Posterior vena cava (tissue), 2 donors: ENCODE measurements around the gene IDH3G. TPM values are rescaled to one million over a fixed set of nuclear protein-coding genes. Genes with fewer than 3 reads are reported as not detected.

ENCODE experiments used
- DNase-seq: peaks from one replicate; pipeline ENCODE4 v3.0.0-alpha.2; 2020; ENCODE audit warnings: low spot score
- intact Hi-C, 2 donors: fragments of 100-400 bp; cut with DNase I; formaldehyde crosslinking; loops; one replicate each; pipeline versions ENCODE4 v1.14.1 to v1.14.2; 2022 to 2023
- total RNA-seq, 2 donors: library from RNA; stranded (reverse); fragmentation: NEBNext Ultra II Directional; extraction: Animal tissue kit (Norgen Biotek cat#: 25700); gene quantifications; one replicate each; pipeline ENCODE4 v1.2.1, GENCODE V29; 2021
- donor health status: DM: yes; HTN: yes; CAD: no.
- donor health status: DM: yes; HTN: yes; CAD: no.

Gene IDH3G
- total RNA-seq, 2 donors from 2014 or later, result 43.9 to 44.1 TPM

DNA sequence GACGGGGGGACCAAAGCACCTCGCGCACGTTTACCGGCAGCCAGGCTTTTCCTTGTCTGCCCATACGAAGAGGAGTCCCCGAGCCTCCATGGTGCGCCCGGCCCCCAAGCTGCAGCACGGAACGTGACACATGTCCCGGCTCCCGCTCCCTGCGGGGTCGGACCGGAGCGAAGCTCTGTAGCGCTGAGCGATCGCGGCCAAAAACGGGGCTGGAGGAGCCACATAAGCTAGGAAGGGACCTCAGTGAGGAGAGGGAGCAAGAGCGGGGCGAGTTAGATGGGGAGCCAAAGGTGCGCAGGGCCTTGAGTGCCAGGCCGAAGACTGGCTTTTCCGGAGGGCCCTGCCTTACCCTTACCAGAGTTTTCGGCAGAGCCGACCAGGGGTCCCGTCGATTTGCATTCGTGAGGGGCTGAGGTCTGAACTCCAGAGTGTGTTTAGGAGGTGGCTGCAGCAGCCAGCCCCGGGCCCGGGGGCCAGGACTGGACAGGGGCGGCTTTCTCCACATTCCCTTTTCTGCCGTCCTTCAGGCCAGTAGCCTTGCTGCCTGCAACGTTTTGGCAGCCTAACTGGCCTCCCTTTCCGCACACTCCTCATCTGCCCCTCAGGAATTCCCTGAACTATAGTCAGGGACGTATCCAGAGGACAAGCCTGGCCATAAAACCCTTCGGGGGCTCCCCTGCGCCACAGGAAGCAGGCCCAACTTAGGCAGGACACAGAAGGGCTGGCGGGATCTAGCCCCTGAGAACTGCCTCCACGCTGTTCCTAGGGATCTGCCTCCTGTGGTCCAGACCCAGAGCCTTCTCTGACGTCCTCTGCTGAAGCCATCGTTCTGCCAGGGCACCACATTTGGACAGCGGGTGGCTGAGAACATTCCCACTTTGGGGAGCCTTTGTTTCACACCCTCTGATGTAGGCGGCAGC is 982 bp upstream of the IDH3G start:
- intact Hi-C loops, result loop anchor here in 1 of 2 donors (10.0 kb wide), 1 partner anchor 130 kb away; the partner anchor contains the start of gene ARHGAP4
- DNase-seq, result no peak

DNA sequence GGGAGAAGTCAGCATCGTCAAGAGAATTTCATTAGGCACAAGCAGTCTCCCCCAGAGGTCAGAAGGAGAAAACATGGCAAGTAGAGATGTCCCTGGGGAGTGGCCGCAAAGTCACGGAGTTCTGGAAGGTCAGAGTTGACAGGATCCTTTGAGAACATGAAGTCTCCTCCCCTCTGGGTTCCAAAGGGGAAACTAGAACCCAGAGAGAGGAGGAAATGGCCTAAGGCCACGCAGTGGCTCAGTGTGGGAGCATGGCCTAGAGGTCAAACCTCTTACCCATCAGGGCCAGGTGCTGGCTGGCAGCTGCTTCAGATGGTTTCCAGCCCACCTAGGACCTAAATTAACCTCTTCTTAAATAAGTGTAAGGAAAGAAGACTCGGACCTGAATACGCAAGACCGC is 884 bp downstream of the IDH3G start:
- intact Hi-C loops, result loop anchor here in 1 of 2 donors (10.0 kb wide), 1 partner anchor 132 kb away; the partner anchor contains the start of gene ARHGAP4
- no peak for DNase-seq

DNA sequence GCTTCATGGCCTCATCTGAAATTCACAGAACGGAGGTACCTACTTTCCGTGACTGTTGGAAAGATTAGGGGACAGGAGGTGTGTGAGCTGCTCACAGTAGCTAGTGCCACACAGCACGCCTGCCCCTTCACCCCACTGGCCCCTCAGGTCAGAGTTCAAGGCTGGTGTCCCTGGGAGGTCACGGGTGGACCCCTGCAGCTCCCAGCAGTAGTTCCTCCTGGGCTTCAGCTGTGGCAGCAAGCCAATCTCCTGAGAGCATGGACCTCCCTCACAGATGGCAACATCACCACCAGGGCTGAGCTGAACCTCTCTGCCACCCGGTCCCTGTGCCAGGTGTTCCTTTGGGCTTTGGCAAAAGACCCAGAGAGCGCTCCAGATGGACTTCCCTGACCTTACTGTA is 1.8 kb downstream of the IDH3G start:
- no peak for DNase-seq
- intact Hi-C loops, result loop anchor here in 1 of 2 donors (10.0 kb wide), 1 partner anchor 132 kb away; the partner anchor contains the start of gene ARHGAP4

GRCh38 chrX:153791104-153791852 is 2.9 kb downstream of the IDH3G start:
- intact Hi-C loops, result loop anchor here in 1 of 2 donors (10.0 kb wide), 1 partner anchor 134 kb away; the partner anchor contains the start of gene ARHGAP4
- DNase-seq, result no peak

GRCh38 chrX:153789654-153790053 is 4.5 kb downstream of the IDH3G start:
- DNase-seq, result no peak
- intact Hi-C loops, result loop anchor here in 1 of 2 donors (10.0 kb wide), 1 partner anchor 135 kb away; the partner anchor contains the start of gene ARHGAP4

- DNase-seq, result no peak
Observed at GRCh38 chrX:153786669-153787068, 7.5 kb downstream of the IDH3G start.

DNA sequence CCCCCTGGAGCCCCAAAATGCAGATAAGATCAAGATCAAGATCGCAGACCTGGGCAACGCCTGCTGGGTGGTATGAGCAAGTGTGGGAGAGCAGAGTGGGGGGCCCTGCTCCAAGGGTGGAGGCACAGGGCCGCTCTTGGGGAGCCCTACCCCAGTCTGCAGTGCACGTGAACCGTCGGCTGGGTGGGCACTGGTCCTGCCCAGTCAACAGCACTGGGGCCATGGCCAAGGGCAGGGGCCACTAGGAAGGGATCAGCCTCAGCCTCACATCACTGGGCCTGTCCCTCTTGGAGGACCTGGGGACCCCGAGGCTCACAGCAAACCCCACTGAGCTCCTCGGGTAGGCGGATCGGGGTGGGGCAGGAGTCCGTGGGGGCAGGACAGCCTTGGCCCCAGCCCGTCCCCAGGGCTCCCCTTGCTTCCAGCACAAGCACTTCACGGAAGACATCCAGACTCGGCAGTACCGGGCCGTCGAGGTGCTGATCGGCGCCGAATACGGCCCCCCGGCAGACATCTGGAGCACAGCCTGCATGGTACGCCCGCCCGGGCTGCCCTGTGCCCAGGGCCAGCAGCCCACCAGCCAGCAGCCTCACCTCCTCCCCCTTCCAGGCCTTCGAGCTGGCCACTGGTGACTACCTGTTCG is 9.7 kb downstream of the IDH3G start:
- intact Hi-C loops, result no loop called here
- DNase-seq, result no peak

More at GRCh38 chrX:153786669-153787068, 7.5 kb downstream of the IDH3G start:
- intact Hi-C loops, result no loop called here

- intact Hi-C loops, result no loop called here
- DNase-seq, result no peak
Observed at GRCh38 chrX:153783378-153784013, 10.7 kb downstream of the IDH3G start.

- DNase-seq, result no peak
- intact Hi-C loops, result no loop called here
Observed at GRCh38 chrX:153782871-153783270, 11.3 kb downstream of the IDH3G start.

DNA sequence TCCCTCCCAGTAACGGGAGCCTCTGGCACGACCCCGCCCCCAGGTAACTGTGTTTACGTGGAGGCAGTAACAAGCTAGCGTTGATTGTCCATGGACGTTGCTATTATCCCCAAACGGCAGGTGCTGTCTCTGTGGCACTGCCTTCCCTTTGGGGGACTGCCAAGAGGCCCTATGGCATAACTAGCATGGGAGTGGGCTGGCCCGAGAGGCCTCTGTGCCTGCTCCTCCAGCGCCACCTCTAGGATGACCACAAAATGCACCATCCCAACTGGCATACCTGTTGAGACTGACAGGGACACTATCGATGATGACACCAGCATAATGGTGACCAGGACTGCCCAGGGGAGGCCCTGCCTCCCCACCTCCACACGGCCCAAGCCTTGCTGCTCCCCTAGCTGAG is 11.9 kb downstream of the IDH3G start:
- no peak for DNase-seq
- intact Hi-C loops, result no loop called here

- intact Hi-C loops, result no loop called here
- DNase-seq, result no peak
Observed at GRCh38 chrX:153781428-153782047, 12.6 kb downstream of the IDH3G start.

DNA sequence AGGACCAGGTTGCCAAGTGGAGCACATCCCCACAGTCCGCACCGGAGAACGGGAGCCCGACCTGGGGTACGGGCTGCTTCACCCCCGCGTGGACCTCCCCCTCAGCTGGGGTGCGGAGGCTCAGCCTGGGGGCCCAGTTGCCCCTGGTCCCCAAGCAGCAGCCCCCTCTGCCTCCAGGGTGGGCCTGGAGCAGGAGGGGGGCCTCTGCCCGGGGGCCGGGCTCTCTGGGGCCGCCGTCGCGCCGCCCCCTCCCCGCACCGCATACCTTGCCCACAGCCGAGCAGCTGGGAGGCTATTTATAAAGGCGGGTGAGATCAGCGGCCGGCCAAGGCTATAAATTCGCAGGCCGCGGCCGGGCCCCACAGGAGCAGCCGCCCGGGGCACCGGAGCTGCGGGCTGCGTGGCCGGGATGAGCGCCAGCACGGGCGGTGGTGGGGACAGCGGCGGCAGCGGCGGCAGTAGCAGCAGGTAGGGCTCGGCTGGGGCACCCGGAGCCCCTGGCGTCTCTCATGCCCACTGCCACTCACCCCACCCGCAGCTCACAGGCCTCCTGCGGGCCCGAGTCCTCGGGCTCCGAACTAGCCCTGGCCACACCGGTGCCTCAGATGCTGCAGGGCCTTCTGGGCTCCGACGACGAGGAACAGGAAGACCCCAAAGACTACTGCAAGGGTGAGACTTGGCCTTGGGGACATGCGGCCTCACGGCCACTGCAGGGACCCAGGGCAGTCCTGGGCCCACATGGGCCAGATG is 13.3 kb downstream of the IDH3G start, which contains the start of gene SRPK3:
TSS of gene SRPK3 (plus strand) at position 364 of the 750 bp plus-strand sequence. CDS start at position 410, 46 bp downstream.
- intact Hi-C loops, result no loop called here

DNA sequence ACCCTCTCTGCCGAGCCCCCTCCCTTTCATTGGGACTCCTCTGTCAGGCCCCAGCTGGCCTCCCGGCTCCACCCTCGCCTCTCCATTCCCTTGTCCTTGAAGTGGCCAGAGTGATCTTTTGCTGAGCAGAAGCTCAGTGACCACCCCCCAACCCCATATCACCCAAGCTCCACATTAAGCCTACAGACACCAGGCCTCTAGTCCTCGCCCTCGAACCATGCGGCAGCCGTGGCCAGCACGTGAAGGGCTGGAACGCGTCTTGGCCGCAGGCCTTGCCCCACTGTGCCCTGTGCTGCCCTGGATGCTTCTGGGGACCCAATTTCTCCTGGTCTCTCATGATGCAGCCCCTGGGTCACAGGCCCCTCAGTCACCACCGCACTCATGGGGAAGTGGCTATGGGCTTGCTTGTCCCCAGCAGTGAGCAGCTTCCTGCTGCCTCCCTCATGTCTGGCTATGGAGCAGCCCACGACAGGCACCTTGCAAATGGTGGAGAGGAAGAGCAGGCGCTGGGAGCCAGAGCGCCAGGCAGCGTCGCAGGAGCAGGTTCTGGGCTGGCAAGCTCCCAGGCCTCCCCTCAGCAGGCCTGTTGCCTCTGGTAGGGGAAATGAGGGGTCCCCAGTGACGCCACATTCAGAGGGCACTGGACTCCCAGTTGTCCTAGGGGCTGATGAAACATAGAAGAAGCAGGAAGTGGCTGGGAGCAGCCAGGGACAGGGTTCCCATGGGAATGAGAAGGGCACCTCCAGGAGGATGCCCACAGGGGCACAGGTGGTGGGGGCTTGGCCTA is 14.1 kb downstream of the IDH3G start:
- no peak for DNase-seq
- intact Hi-C loops, result loop anchor here in 1 of 2 donors (5.0 kb wide), 1 partner anchor 737 kb away; the partner anchor contains the start of gene FAM3A

More for the DNA sequence above, 13.3 kb downstream of the IDH3G start, which contains the start of gene SRPK3:
- DNase-seq, result no peak

- no peak for DNase-seq
- intact Hi-C loops, result loop anchor here in 1 of 2 donors (5.0 kb wide), 1 partner anchor 739 kb away; the partner anchor contains the start of gene FAM3A
Observed at GRCh38 chrX:153778684-153779101, 15.5 kb downstream of the IDH3G start.

- no peak for DNase-seq
- intact Hi-C loops, result loop anchor here in 1 of 2 donors (5.0 kb wide), 1 partner anchor 739 kb away; the partner anchor contains the start of gene FAM3A
Observed at GRCh38 chrX:153778181-153778580, 16.0 kb downstream of the IDH3G start.
